ENCODE data around the gene SMIM1. TPM values are rescaled to one million over a fixed set of nuclear protein-coding genes. Genes with fewer than 3 reads are reported as not detected.

SMIM1 gene
- total and polyA plus RNA-seq, 9 of the 15 experiments (the other 6 are each of a cell fraction or from before 2014, with no cell fraction given): 2.3 to 125 (median 24.3) TPM

GRCh38 chr1:3779265-3779911 lies 6.8 kb downstream of the SMIM1 start (continued):
- no peak for TF ChIP-seq TAF1 (IDR thresholded peaks at IDR 0.05; ENCODE audit: control insufficient read depth, extremely low read depth, insufficient read depth, low read length, severe bottlenecking)
- no peak for TF ChIP-seq ZNF699 (CRISPR knock-in tag; IDR thresholded peaks at IDR 0.05; ENCODE audit: insufficient replicate concordance)
- TF ChIP-seq TAF15 (IDR thresholded peaks at IDR 0.05; ENCODE audit: low read depth, low read length): 0 out of 2 replicates have a peak, but pooled peaks have one; percentile 50
- TF ChIP-seq CBX8 (IDR thresholded peaks at IDR 0.05; ENCODE audit: borderline replicate concordance, extremely low read depth, low read depth, low read length, poor library complexity, severe bottlenecking): no peak
- TF ChIP-seq CTBP1 (IDR thresholded peaks at IDR 0.05; ENCODE audit: borderline replicate concordance): no peak
- TF ChIP-seq NUFIP1 (IDR thresholded peaks at IDR 0.05; ENCODE audit: partially characterized antibody): no peak
- no peak for TF ChIP-seq MYC (IDR thresholded peaks at IDR 0.05; ENCODE audit: low read depth, low read length)
- TF ChIP-seq MYC (CRISPR knock-in tag; IDR thresholded peaks at IDR 0.05; ENCODE audit: borderline replicate concordance, low read depth): 0 out of 2 replicates have a peak, but pooled peaks have one; percentile 13
- TF ChIP-seq FIP1L1 (IDR thresholded peaks at IDR 0.05; ENCODE audit: low read depth, low read length, poor library complexity, severe bottlenecking): no peak
- TF ChIP-seq TRIM24 (IDR thresholded peaks at IDR 0.05): no peak
- no peak for TF ChIP-seq ZNF76 (CRISPR knock-in tag; IDR thresholded peaks at IDR 0.05; ENCODE audit: borderline replicate concordance)
- TF ChIP-seq RBM39 (optimal IDR thresholded peaks at IDR 0.05; ENCODE audit: low read depth, low read length): no peak
- no peak for TF ChIP-seq GTF2B (IDR thresholded peaks at IDR 0.05; ENCODE audit: extremely low read depth, insufficient read length)
- no peak for TF ChIP-seq RAD21 (CRISPR knock-in tag; conservative IDR thresholded peaks at IDR 0.05 in 1 of 2, IDR thresholded peaks at IDR 0.05 in 1 of 2)
- no peak for TF ChIP-seq CBFA2T2 (conservative IDR thresholded peaks at IDR 0.05)
- TF ChIP-seq SAFB2 (IDR thresholded peaks at IDR 0.05; ENCODE audit: borderline replicate concordance, low read depth, low read length, severe bottlenecking): no peak
- no peak for TF ChIP-seq TSHZ1 (CRISPR knock-in tag; IDR thresholded peaks at IDR 0.05)
- peak; percentile 12 to 52 (median 19); a peak in 3 of 6 replicates for TF ChIP-seq CTCF (IDR thresholded peaks at IDR 0.05 in 2 of 3, conservative IDR thresholded peaks at IDR 0.05 in 1 of 3; ENCODE audit: insufficient read depth in 2 of 3, low read depth in 1 of 3, low read length in 3 of 3)
- no peak for TF ChIP-seq POLR3G (IDR thresholded peaks at IDR 0.05; ENCODE audit: extremely low read depth, insufficient read length, insufficient replicate concordance)
- peak; percentile 58 for TF ChIP-seq POLR2G (IDR thresholded peaks at IDR 0.05; ENCODE audit: low read depth, low read length)
- no peak for TF ChIP-seq SLC30A9 (CRISPR knock-in tag; IDR thresholded peaks at IDR 0.05)
